A549 (cell line): ENCODE results near the gene ASCC2.

Source experiments
- BHLHE40 ChIP-seq: IDR thresholded peaks from 2 replicates; pipeline ENCODE4 v1.6.1; 2012; ENCODE audit warnings: low read depth, low read length, inconsistent platforms
- CBX2 ChIP-seq: fragments of 200-600 bp; sonication (generic); IDR thresholded peaks from 2 replicates; pipeline ENCODE4 v1.6.1; 2016; ENCODE audit warnings: low read depth, mild to moderate bottlenecking, borderline replicate concordance
- CEBPB ChIP-seq, 2 experiments: fragments of >200 bp in 1 of 2; sonication (Bioruptor Twin) in 1 of 2; formaldehyde crosslinking in 1 of 2; IDR thresholded peaks; 2 replicates each; pipeline ENCODE4 v1.6.1; 2012 to 2016
- CTCF ChIP-seq: fragments of >200 bp; sonication (Bioruptor Twin); formaldehyde crosslinking; IDR thresholded peaks from 3 replicates; pipeline ENCODE4 v1.5.1; 2016
- ELK1 ChIP-seq: fragments of 150-350 bp; IDR thresholded peaks from 2 replicates; pipeline ENCODE4 v1.6.1; 2014; ENCODE audit warnings: low read depth, mild to moderate bottlenecking, low read length
- JUN ChIP-seq, 2 experiments: fragments of >200 bp; sonication (Bioruptor Twin); formaldehyde crosslinking; IDR thresholded peaks; 2 replicates in 1 of 2; 3 replicates in 1 of 2; pipeline ENCODE4 v1.6.1; 2016 to 2017
- KDM5A ChIP-seq: fragments of 200-600 bp; sonication (generic); IDR thresholded peaks from 2 replicates; pipeline ENCODE4 v1.6.1; 2016; ENCODE audit warnings: antibody characterized with exemption, mild to moderate bottlenecking
- MAX ChIP-seq: IDR thresholded peaks from 2 replicates; pipeline ENCODE4 v1.6.1; 2012
- SMC3 ChIP-seq: fragments of >200 bp; sonication (Bioruptor Twin); formaldehyde crosslinking; IDR thresholded peaks from 3 replicates; pipeline ENCODE4 v1.6.1; 2018; ENCODE audit warnings: inconsistent platforms
- SREBF2 ChIP-seq: fragments of 450-650 bp; IDR thresholded peaks from 2 replicates; pipeline ENCODE4 v1.6.1; 2014; ENCODE audit warnings: mild to moderate bottlenecking, moderate library complexity

- no peak for TF ChIP-seq CTCF
- no peak for TF ChIP-seq CBX2
- no peak for TF ChIP-seq KDM5A
- no peak for TF ChIP-seq ELK1
- no peak for TF ChIP-seq JUN (IDR thresholded peaks at IDR 0.05)
- no peak for TF ChIP-seq MAX
- no peak for TF ChIP-seq BHLHE40
- TF ChIP-seq SREBF2: no peak
- TF ChIP-seq SMC3: no peak
- no peak for TF ChIP-seq CEBPB (IDR thresholded peaks at IDR 0.05)
Measured at GRCh38 chr22:29740216-29740615, 97.9 kb downstream of the ASCC2 start.
